B cell (primary cell): ENCODE results near the gene PIWIL4.

ENCODE experiments used
- CTCF ChIP-seq: fragments of 200-600 bp; IDR thresholded peaks from one replicate; pipeline ENCODE4 v1.8.0; 2022; ENCODE audit warnings: antibody characterized with exemption, mild to moderate bottlenecking
- EZH2 ChIP-seq: IDR thresholded peaks from 2 replicates; pipeline ENCODE4 v1.6.1; 2012; ENCODE audit warnings: borderline replicate concordance, low read depth, mild to moderate bottlenecking, moderate library complexity, low read length; ENCODE audit not compliant: insufficient read depth, poor library complexity, severe bottlenecking

GRCh38 chr11:94544646-94545263, 22.4 kb upstream of the PIWIL4 start:
- TF ChIP-seq CTCF: no peak
- no peak for TF ChIP-seq EZH2
